Medulla oblongata (tissue), 1 donor: ENCODE measurements around the gene NELL1.
"Not testable (repeated sequence)": the region's sequence is repeated elsewhere in the genome, so short reads cannot be mapped to it uniquely, and the experiment has no call there.

Experiments
- DNase-seq: peaks from one replicate; pipeline ENCODE4 v3.0.0-alpha.2; 2015; ENCODE audit errors: extremely low spot score

NELL1 gene

DNA sequence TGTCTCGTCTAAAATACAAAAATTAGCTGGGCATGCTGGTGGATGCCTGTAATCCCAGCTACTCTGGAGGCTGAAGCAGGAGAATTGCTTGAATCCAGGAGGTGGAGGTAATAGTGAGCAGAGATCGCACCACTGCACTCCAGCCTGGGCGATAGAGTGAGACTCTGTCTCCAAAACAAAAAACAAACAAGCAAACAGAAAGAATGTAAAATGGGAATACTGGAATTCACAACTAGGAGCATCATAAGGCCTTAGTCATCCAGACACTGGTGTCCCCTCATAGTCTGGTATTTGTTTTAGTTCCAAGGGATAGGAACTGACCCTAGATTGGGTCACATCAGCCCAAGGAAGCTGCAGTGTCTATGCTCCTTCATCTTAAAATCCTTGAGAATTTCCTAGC lies 520.8 kb downstream of the NELL1 start:
- DNase-seq, result no peak

DNA sequence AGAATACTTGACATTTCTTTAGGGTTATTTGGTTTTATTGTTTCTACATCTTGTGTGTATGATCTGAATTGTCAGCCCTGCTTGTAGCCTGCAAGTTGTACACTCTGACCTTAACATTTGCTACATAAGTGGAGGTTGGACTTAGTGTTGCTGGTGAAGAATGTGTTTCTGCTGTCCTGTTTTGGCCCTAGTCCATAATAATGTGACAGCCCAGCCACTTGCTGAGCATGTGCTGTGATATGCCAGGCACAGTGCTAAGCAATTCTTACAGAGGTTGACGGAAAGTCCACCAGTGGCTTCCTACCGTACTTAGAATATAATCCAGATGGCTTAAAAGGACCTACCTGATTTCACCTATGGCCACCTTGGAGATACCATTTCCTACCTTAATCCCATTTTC lies 526.6 kb downstream of the NELL1 start:
- DNase-seq, result no peak

DNA sequence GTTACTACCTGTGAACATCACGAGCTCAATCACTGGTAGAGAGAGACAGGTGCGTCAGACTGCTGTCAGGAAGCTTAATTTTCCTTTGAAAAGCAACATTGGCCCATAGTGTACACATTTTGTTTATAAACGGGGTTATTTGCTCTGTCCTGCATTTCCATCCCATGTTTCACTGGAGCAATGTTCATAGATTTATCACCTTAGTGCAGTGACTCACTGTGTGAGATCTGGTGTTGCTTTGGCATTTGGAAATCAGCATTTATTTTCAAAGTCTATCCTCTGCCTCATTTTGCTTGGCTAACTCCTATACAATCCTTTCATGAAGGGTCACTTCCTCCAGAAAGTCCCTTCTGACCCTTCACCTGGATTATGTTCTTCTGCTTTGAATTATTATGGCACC lies 529.1 kb downstream of the NELL1 start:
- DNase-seq, result no peak

DNA sequence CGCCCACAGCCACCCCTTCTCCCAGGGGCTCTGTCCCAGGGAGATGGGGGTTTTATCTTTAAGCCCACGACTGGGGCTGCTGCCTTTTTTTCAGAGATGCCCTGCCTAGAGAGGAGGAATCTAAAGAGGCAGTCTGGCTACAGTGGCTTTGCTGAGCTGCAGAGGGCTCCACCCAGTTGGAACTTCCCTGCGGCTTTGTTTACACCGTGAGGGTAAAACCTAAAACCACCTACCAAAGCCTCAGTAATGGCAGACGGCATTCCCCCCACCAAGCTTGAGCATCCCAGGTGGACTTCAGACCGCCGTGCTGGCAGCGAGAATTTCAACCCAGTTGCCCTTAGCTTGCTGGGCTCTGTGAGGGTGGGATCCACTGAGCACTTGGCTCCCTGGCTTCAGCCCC lies 535.8 kb downstream of the NELL1 start:
- no peak for DNase-seq

DNA sequence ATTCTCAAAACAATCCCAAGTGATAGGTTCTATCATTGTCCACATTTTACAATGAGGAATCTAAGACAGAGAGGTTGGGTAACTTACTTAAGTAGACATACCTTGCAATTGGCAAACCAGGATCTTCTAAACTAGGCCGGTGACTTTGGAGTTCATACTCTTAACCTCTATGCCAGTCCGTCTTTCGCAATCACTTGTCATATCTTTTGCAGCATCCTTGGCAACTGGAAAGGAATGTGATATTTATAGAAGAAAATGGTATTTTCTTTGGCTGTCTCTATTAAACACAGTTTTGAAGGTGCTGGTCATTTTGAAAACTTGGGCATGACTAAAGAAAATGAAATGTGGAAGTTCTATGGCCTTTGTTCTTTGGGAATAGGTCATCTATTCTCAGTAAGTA lies 556.5 kb downstream of the NELL1 start:
- no peak for DNase-seq

DNA sequence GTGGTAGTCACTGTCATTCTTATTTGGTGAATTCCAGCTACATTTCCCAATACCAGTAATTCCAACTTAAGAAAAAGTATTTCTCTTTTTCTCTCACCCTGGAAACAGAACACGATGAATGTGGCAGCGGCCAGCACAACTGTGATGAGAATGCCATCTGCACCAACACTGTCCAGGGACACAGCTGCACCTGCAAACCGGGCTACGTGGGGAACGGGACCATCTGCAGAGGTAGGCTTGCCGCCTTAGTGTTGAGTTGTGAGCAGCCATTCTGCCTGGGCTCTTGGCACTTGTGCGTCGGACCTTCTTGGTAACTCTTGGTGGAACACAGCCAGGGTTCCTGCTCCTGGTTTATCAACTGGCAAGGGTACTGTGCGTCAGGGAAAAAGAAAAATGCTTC lies 559.8 kb downstream of the NELL1 start:
- no peak for DNase-seq

DNA sequence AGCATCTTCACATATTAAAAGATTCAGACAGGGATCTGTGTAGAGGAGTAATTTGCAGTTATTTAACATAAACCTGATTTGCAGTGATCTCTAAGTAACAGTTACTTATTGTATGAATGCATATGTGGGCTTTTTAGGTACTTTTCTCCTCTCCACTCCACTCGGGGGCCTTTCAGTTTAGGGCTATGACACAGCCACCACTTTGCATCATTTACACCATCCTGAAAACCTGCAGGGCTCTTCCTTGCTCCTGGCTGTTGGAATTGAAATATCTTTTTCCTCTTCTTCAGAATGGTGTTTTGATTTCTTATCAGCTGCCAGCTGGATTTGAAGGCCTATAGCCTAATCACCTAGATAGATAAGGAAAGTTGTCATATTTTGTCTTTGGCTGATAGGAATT lies 580.8 kb downstream of the NELL1 start:
- no peak for DNase-seq

DNA sequence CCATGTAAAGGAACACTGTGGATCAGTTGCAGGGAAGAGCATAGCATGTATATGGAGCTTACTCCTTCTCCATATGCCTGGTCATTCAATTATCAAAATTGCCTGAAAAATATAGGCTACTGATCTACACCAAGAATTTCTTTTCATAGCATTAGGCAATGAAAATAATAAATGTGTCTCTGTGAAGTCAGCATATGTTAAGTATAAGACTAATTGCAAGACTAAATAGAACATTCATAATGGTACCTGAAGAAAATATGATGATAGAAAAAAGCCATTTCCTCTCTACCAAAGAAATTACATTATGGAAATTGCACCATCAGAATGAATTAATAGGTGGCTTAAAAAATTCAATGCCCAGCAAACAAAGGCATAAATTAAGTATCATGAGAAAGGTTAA lies 584.7 kb downstream of the NELL1 start:
- no peak for DNase-seq

DNA sequence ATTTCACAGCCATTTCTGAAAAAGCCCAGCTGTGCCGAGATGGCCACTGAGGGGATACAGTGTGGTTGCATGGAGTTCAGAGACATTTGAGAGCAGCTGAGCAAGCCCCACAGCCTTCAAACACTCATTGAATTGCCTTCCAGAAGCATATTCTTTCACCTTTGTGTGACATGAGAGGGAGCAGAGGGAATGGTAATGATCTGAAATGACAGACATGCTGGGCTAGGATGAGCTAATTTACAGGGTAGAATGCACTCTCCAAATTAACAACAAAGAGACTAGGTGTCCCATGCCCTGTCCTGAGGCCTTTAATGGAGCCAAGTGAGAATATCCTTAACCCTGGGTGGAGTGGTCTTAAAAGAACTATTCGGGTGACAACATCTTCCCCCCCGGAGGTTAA lies 585.4 kb downstream of the NELL1 start:
- DNase-seq, result no peak

DNA sequence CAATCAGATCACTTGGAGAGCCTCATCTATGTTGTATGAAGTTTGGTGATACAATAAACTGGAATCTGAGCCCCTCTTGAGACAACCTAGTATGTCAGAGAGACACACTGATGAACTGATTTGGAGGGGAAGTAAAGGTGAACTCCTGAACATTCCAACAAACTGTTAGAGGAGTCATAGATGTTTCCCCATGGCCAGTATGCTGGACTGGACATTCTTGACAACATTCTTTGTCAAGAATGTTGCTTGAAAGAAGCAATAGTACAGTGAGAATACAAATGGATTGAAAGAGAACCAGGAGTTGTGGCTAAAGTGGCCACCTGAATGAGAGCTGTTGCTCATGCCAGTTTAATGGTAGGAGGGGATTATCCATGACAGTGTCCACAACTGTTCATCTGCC lies 588.1 kb downstream of the NELL1 start:
- no peak for DNase-seq

DNA sequence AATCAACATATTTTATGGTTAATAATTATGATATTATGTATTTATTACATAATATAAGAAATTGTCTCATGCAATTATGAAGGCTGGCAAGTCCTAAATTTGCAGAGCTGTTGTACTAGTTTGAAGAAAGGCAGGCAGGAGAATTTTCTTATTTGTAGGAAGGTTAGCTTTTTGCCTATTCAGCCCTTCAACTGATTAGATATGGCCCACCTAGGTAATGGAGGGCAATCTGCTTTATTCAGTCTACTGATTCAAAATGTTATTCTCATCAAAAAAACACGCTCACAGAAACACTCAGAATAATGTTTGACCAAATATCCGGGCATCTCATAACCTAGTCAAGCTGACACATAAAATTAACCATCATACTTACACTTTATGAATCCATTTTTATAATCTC lies 589.0 kb downstream of the NELL1 start:
- no peak for DNase-seq

DNA sequence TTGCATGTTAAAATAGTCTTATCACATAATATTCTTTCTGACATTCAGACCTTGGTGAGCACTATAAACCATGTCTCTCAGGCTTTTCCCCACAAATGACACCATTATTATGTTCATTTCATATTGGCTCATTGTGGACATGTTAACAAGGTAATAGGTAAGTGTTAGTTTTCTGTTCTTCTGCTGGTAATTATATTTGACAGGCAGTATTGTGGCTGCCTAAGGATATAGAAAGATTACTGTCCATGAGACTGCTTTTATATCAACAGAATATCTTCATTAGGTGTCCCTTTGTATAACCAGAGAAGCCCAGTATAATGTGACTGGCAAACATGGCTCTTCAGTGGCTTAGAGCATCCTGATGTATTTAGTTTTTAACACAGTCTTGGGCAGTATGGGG lies 590.7 kb downstream of the NELL1 start:
- DNase-seq, result no peak

DNA sequence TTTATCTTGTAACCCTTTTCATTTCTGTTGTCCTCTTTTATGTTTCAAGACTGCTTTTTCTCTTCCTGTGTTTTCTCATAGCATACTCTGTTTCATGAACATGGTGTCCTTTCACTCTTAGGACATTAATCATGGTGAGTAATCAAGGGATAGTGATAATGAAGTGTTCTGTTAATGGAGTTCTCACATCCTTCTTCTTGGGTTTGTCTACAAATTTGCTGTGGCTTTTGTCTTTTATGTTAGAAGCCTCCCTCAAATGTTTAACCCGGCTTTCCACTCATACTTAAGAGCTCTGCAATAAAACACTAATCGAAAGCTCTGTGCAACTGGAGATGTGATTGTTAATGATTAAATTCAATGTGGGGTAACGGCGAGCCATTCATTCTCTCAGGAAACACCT lies 593.6 kb downstream of the NELL1 start:
- DNase-seq, result no peak

DNA sequence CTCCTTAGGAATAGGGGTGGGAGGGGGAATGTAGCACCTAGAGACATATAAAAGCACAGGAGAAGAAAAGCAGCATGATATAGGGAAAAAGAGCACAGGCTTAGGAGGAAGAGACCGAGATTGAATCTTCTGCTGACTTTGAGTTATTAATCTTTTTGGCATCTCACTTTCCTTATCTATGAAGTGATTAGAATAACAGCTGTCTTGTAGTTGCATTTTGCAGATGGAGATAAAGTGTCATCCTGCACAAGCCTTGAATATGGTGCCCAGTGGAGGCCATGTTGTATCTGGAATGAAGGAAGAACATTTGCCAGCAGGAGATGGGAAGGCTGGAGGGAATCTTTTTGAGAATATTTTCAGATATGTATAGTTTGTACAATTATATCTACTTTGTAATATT lies 594.7 kb downstream of the NELL1 start:
- no peak for DNase-seq

DNA sequence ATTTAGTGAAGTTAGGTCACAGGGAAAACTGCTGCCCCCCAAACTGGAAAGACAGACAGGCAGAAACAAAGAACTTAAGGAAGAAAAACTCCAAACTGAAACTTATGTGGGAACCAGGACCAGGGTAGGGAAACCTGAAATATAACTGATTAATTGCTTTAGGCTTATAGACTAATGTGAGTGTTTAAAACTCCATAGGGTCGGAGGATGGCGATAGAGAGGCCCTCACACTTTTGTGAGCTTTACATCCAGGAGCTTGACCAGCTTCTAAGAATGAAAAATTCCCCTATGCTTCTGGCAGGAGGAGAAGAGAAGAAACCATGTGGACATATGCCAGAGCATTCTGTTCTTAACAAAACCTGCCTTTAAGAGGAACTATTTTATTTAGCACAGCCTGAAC lies 598.6 kb downstream of the NELL1 start:
- DNase-seq, result no peak

DNA sequence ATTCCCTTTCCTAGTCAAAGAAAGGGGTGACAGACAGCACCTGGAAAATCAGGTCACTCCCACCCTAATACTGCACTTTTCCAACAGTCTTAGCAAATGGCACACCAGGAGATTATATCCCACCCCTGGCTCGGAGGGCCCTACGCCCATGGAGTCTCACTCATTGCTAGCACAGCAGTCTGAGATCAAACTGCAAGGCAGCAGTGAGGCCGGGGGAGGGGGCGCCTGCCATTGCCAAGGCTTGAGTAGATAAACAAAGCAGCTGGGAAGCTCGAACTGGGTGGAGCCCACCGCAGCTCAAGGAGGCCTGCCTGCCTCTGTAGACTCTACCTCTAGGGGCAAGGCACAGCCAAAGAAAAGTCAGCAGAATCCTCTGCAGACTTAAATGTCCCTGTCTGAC lies 602.8 kb downstream of the NELL1 start:
- not testable (repeated sequence) for DNase-seq

DNA sequence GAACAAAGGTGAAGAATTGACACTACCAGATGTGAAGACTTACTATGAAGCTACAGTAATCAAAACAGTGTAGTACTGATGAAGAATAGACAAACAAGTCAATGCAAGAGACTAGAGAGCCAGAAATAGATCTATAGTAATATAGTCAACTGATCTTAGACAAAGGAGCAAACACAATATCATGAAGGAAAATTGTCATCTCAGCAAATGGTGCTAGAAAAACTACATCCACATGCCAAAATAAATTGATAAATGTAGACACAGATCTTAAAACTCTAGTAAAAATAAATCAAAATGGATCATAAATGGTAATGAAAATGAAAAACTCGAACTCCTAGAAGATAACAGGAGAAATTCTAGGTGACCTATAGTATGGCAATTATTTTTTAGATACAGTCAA lies 609.5 kb downstream of the NELL1 start:
- DNase-seq, result no peak

DNA sequence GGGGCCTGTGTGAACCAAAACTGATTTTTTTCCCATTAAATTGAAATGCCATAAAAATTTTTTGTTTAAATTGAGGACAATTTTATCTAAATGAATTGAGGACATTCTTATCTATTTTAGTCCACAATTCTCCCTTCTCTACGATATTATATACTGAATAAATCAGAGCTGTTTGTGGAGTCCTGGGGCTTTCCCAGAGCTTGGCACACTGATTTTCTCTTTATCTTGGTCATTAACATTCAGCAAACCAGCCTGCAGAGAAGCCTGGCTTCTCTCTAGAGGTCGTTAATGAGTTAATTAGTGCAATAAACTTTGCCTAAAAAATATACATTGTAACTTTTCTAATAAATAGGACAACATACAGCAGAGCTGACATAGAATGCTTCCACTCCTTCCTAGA lies 615.7 kb downstream of the NELL1 start:
- no peak for DNase-seq

DNA sequence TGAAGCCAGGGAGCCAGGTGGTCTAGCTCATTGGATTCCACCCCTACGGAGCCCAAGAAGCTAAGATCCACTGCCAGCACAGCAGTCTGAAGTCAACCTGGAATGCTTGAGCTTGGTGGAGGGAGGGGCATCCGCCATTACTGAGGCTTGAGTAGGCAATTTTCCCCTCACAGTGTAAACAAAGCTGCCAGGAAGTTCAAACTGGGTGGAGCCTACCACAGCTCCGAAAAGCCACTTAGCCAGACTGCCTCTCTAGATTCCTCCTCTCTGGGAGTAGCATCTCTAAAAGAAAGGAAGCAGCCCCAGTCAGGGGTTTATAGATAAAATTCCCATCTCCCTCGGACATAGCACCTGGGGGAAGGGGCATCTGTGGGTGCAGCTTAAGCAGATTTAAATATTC lies 620.3 kb downstream of the NELL1 start:
- DNase-seq, result no peak

DNA sequence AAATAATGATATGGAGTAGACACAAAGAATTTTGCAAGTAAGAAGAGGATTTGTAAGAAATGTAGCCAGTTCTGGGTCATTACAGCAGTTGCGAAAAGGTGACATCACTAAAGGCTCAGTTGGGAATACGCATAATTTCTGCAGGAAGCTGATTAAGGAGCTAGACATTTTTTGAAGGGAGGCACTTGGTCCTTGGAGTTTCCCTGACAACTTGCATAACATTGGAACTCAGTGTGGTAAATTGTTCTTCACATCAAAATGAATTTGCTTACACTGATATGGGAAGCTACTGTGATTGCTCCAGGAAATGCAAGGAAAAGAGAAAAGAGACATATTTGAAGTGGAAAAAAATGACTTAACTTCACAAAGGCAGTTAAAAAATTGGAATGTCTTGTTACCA lies 626.1 kb downstream of the NELL1 start:
- no peak for DNase-seq

DNA sequence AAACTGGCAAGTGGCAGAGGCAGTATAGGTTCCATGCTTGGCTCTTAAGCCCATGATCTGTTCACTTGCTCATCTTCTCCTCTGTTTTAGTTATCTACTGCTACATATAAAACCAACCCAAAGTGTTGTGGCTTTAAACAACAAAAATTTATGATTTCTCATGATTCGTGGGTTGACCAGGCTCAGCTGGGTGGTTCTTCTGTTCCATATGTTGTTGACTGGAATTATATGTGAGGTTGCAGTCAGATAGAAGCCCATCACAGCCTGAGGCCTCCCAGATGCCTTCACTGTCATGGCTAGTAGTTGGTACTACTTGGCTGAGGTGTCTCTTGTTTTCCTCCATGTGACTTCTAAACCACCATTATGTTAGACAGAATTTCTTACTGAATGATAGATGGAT lies 632.6 kb downstream of the NELL1 start:
- DNase-seq, result no peak

DNA sequence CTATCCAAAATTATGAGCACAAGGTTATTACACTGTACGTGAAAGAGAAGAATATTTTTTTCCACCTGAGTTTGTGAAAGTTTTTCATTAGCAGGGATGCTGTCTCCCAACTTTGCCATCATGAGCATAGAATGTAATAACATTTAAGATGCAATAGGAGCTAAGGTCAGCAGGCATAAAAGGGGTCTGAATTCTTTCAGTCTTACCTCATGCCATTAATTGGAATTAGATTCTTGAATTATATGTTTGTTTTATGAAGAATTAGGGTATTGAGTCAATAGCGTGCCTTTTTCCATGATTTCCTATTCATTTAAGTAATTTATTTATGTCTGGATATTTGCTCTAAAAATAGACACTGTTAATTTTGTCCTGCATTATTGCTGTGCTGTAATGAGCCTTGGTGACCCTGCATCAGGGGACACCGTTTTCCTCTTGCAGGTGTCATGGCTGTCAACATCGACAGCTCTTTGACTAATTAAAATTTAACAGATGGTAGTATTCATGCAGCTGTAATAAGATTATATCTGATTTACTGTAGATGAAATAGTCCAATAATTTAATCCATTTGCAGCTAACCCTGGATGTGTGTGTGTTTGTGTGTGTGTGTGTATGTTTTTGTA lies 637.5 kb downstream of the NELL1 start:
- no peak for DNase-seq

DNA sequence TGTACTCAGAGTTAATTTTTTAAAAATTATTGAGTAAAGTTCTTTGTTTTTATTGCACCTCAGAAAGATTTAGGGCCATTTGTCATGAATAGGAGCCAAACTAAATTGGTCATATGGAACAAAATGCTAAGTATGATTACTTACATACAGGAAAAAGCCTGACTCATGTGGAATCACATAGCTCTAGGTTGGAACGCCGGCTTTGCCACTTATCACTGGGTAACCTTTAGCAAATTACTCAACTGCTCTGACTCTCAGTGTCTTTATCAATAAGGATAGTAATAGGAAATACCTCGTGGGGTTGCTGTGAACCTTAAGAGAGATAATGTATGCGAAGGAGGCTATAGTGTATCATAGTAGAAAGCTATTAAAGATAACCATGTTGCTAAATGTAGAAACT lies 638.5 kb downstream of the NELL1 start:
- no peak for DNase-seq

DNA sequence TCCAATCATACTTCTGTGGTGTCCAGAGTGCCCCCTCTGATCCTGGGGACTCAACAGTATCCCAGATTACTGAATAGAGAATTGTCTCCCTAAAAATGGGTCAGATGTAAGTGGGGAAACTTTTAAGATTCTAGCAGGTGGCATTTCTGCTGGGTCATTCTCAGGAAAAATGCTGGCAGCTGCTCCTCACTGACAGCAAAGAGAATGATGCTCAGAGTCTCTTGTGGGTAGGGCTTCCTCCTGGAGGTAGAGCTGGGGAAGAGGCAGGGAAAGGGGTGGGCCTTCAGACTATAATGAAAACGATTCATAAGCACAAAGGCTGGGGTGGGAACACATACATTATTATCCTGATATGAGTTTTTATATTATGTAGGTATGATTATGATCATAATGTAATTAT lies 647.2 kb downstream of the NELL1 start:
- no peak for DNase-seq

DNA sequence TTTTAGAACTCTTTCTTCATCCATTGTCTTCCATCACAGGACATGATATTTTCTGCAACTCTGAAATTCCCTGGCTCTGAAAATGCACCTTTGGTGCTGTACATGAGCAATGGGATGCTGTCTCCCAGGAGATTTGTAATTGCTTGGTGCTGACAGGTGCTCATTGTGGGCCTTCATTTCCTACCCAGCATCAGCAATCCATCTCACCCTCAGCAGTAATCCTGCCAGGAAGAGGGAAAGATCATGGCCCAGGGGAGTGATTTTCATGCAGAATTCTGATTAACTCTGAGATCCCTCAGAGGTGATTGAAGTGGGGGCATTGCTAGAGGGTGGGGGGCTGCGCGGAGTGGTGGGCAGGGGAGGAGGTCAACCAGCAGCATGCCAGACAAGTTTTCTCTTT lies 651.7 kb downstream of the NELL1 start:
- DNase-seq, result no peak
